Spleen (tissue), 7 donors: ENCODE measurements around the gene PRKCQ.

Source experiments
- POLR2A ChIP-seq, 3 donors: fragments of 450-650 bp; IDR thresholded peaks; one replicate each; pipeline ENCODE4 v1.5.1; 2017; ENCODE audit warnings: antibody characterized with exemption in 3 of 3, mild to moderate bottlenecking in 1 of 3
- TF ChIP-seq, protein P1 (sequence below), 11 experiments: fragments of 200-600 bp in 7 of 11; fragments of 450-650 bp in 4 of 11; sonication (generic) in 4 of 11; IDR thresholded peaks in 8 of 11; conservative IDR thresholded peaks in 3 of 11; 1 replicate in 7 of 11; 2 replicates in 4 of 11; pipeline versions ENCODE4 v1.4.0 to v1.8.0; 2016 to 2021; ENCODE audit warnings: antibody characterized with exemption in 11 of 11, inconsistent platforms in 4 of 11, mild to moderate bottlenecking in 1 of 11
- donor health status: DM: no; HTN: no; CAD: no; lungs with moderate emphysema.
- donor health status: DM: no; HTN: no; CAD: no.
- donor health status: DM: no; HTN: no; CAD: no.

GRCh38 chr10:6578251-6578771 is 1.8 kb downstream of the PRKCQ start:
- TF ChIP-seq, protein P1, sequence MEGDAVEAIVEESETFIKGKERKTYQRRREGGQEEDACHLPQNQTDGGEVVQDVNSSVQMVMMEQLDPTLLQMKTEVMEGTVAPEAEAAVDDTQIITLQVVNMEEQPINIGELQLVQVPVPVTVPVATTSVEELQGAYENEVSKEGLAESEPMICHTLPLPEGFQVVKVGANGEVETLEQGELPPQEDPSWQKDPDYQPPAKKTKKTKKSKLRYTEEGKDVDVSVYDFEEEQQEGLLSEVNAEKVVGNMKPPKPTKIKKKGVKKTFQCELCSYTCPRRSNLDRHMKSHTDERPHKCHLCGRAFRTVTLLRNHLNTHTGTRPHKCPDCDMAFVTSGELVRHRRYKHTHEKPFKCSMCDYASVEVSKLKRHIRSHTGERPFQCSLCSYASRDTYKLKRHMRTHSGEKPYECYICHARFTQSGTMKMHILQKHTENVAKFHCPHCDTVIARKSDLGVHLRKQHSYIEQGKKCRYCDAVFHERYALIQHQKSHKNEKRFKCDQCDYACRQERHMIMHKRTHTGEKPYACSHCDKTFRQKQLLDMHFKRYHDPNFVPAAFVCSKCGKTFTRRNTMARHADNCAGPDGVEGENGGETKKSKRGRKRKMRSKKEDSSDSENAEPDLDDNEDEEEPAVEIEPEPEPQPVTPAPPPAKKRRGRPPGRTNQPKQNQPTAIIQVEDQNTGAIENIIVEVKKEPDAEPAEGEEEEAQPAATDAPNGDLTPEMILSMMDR (IDR thresholded peaks at IDR 0.05 in 8 of 11, conservative IDR thresholded peaks at IDR 0.05 in 3 of 11): no peak
- TF ChIP-seq POLR2A (IDR thresholded peaks at IDR 0.05): no peak
